MM.1S (cell line): ENCODE results near the gene SORD.

Experiments used
- DNase-seq: peaks from one replicate; pipeline ENCODE4 v3.0.0-alpha.2; 2015
- H2AFZ ChIP-seq: fragments of 300-600 bp; sonication (generic); 2 replicates; pipeline ENCODE4 v1.6.0; 2016; ENCODE audit warnings: antibody characterized with exemption, low read length
- H3F3A ChIP-seq: fragments of 300-600 bp; sonication (generic); 2 replicates; pipeline ENCODE4 v1.6.1; 2016; ENCODE audit warnings: mild to moderate bottlenecking, antibody characterized with exemption, low read length, moderate library complexity, mixed read lengths; ENCODE audit not compliant: insufficient read depth
- H3K27ac ChIP-seq: fragments of 300-600 bp; sonication (generic); 2 replicates; pipeline ENCODE4 v1.5.1; 2016; ENCODE audit warnings: mild to moderate bottlenecking, low read length
- H3K27me3 ChIP-seq: fragments of 300-600 bp; sonication (generic); replicated peaks from 2 replicates; pipeline ENCODE4 v1.6.0; 2016; ENCODE audit warnings: low read length; ENCODE audit not compliant: insufficient read depth
- H3K36me3 ChIP-seq: fragments of 300-600 bp; sonication (generic); replicated peaks from 2 replicates; pipeline ENCODE4 v1.6.1; 2016; ENCODE audit warnings: mild to moderate bottlenecking, low read length, mixed read lengths; ENCODE audit not compliant: insufficient read depth
- H3K4me1 ChIP-seq: fragments of 300-600 bp; sonication (generic); 2 replicates; pipeline ENCODE4 v1.6.1; 2016; ENCODE audit warnings: low read length, mixed read lengths
- H3K4me2 ChIP-seq: fragments of 300-600 bp; sonication (generic); 2 replicates; pipeline ENCODE4 v1.6.0; 2016; ENCODE audit warnings: low read depth, low read length
- H3K4me3 ChIP-seq: fragments of 300-600 bp; sonication (generic); 2 replicates; pipeline ENCODE4 v1.5.1; 2016; ENCODE audit warnings: low read length, mixed read lengths
- H3K79me2 ChIP-seq: fragments of 300-600 bp; sonication (generic); 2 replicates; pipeline ENCODE4 v1.6.1; 2016; ENCODE audit warnings: mixed run types, low read length, mixed read lengths
- H3K9ac ChIP-seq: fragments of 300-600 bp; sonication (generic); 2 replicates; pipeline ENCODE4 v1.6.1; 2016; ENCODE audit warnings: low read length, mixed read lengths
- H3K9me2 ChIP-seq: fragments of 300-600 bp; sonication (generic); replicated peaks from 2 replicates; pipeline ENCODE4 v1.6.1; 2016; ENCODE audit warnings: mild to moderate bottlenecking, low read length, mixed read lengths; ENCODE audit not compliant: insufficient read depth
- H3K9me3 ChIP-seq: fragments of 300-600 bp; sonication (generic); replicated peaks from 2 replicates; pipeline ENCODE4 v1.6.1; 2016; ENCODE audit warnings: mild to moderate bottlenecking, low read length, mixed read lengths; ENCODE audit not compliant: insufficient read depth
- H4K20me1 ChIP-seq: fragments of 300-600 bp; sonication (generic); 2 replicates; pipeline ENCODE4 v1.6.1; 2016; ENCODE audit warnings: mild to moderate bottlenecking, low read length, moderate library complexity, mixed read lengths; ENCODE audit not compliant: insufficient read depth
- EZH2 ChIP-seq: fragments of 300-600 bp; sonication (generic); optimal IDR thresholded peaks from 2 replicates; pipeline ENCODE3; 2017; ENCODE audit warnings: low read depth, mild to moderate bottlenecking, antibody characterized with exemption, low read length, mixed read lengths
- EZH2phosphoT487 ChIP-seq: fragments of 300-600 bp; sonication (generic); IDR thresholded peaks from 2 replicates; pipeline ENCODE4 v1.6.1; 2018; ENCODE audit warnings: antibody characterized with exemption, low read length
- TF ChIP-seq, protein P1 (sequence below): fragments of 300-600 bp; sonication (generic); IDR thresholded peaks from 2 replicates; pipeline ENCODE4 v1.5.1; 2016; ENCODE audit warnings: antibody characterized with exemption, low read length, mixed read lengths

The SORD gene

DNA sequence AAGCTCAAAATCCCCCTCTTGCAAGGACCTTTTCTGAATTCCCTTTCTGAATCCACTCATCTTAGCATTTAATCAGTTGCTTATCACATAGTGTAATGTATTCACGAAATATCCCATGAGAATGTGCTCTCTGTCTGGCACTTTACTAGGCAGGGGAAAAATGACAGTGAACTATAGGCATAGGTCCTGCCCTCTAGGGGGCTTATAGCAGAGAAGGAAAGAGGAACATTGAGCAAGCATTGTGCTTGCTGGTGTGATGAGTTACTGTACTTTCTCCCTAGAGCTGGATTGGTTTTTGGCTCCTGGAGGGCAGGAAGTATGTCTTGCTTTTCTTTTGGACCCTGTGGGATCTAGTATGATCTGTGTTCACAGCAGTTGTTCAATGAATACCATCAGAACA, 64.5 kb downstream of the SORD start:
- Histone ChIP-seq H3K9me2 (no peaks in the 10 kb centered on the region), H3K27me3 (no peaks in the 10 kb centered on the region), H3K36me3 (no peaks in the 10 kb centered on the region), H3K9me3 (no peaks in the 10 kb centered on the region), H3K4me3 (no peak overlapping the region), H3K4me1 (no peaks in the 10 kb centered on the region), H2AFZ (no peak overlapping the region), H3K4me2 (no peak overlapping the region), H3K79me2 (no peaks in the 10 kb centered on the region), H3K27ac (no peak overlapping the region), H3F3A (no peaks in the 10 kb centered on the region), H4K20me1 (no peaks in the 10 kb centered on the region), H3K9ac (no peak overlapping the region)
- DNase-seq = no peak
- TF ChIP-seq EZH2phosphoT487 = no peak
- TF ChIP-seq EZH2 = no peak
- TF ChIP-seq, protein P1, sequence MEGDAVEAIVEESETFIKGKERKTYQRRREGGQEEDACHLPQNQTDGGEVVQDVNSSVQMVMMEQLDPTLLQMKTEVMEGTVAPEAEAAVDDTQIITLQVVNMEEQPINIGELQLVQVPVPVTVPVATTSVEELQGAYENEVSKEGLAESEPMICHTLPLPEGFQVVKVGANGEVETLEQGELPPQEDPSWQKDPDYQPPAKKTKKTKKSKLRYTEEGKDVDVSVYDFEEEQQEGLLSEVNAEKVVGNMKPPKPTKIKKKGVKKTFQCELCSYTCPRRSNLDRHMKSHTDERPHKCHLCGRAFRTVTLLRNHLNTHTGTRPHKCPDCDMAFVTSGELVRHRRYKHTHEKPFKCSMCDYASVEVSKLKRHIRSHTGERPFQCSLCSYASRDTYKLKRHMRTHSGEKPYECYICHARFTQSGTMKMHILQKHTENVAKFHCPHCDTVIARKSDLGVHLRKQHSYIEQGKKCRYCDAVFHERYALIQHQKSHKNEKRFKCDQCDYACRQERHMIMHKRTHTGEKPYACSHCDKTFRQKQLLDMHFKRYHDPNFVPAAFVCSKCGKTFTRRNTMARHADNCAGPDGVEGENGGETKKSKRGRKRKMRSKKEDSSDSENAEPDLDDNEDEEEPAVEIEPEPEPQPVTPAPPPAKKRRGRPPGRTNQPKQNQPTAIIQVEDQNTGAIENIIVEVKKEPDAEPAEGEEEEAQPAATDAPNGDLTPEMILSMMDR = 0 out of 2 replicates have a peak, but pooled peaks have one; percentile 14

DNA sequence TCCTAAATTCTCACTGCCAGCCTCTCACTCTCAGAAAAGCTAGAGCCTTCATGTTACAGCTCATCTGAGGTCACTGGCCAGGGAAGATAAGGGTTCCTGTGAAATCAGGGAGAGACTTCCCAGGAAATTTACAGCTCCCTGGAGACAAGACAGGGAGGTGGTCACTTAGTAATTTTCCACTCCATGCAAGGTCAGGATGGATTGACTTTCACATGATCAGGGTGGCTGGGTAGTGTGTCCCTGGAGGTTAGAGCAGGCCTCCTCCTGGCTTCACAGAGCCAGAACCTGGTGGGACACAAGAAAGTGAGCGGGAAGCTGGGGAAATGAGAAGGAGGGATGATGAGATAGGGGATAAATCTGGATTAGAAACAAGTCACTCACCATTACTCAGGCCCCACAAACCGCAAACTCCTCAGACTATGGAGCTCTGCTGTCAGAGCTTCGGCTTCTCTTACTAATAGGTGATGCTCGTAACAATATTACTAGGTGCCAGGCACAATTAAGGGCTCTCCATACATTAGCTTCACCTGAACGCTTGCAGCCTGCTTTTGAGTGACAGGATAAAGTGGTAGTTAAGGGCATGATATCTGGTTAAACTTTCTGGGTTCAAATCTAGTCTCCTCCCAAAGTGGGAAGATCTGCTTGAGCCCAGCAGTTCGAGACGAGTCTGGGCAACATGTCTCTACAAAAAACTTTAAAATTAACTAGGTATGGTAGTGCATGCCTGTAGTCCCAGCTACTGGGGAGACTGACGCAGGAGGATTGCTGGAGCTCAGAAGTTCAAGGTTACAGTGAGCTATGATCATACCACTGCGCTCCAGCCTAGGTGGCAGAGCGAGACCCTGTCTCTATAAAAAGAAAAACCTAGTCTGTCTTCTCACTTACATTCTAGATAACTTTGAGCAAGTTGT, 66.1 kb downstream of the SORD start:
- Histone ChIP-seq H3K27ac (no peak overlapping the region), H3K9me2 (no peaks in the 10 kb centered on the region), H3F3A (no peaks in the 10 kb centered on the region), H3K9ac (no peak overlapping the region), H3K4me1 (no peaks in the 10 kb centered on the region), H3K79me2 (no peaks in the 10 kb centered on the region), H3K9me3 (no peaks in the 10 kb centered on the region), H3K4me2 (no peak overlapping the region), H2AFZ (no peak overlapping the region), H4K20me1 (no peaks in the 10 kb centered on the region), H3K4me3 (no peak overlapping the region), H3K27me3 (no peaks in the 10 kb centered on the region), H3K36me3 (no peaks in the 10 kb centered on the region)
- TF ChIP-seq EZH2phosphoT487 (no peak), EZH2 (no peak)
- TF ChIP-seq, protein P1 = no peak
- no peak for DNase-seq

DNA sequence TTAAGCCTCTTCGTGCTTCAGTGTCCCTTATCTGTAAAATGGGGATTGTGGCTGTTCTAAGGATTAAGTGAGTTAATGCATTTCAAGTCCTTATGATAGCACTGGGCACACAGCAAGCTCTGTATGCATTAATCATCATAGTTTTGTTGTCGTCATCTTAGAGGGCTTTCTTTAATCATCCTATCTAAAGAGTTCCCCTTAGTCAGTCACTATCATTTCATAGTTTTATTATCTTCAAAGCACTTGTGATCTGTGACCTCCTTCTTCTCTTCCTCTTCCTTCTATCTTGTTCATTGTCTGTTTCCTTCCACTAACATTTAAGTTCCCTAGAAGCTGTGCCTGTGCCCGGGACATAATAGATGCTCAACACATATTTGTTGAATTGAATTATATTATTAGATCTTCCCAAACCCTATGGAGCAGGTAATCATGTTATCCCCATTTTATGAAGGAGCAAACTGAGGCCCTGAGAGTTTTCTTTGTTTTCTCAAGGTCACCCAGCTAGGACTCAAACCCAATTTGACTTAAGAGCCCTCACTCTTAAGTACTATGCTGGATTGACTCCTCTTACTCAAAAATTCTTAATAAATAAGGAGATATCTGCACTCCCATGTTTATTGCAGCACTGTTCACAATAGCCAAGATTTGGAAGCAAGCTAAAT, 66.8 kb downstream of the SORD start:
- TF ChIP-seq EZH2phosphoT487 (no peak), EZH2 (no peak)
- TF ChIP-seq, protein P1 = no peak
- Histone ChIP-seq H3K9me3 (no peaks in the 10 kb centered on the region), H3K4me1 (no peaks in the 10 kb centered on the region), H3K36me3 (no peaks in the 10 kb centered on the region), H3K4me2 (no peak overlapping the region), H3F3A (no peaks in the 10 kb centered on the region), H3K27me3 (no peaks in the 10 kb centered on the region), H3K4me3 (no peak overlapping the region), H3K9ac (no peak overlapping the region), H3K27ac (no peak overlapping the region), H3K9me2 (no peaks in the 10 kb centered on the region), H4K20me1 (no peaks in the 10 kb centered on the region), H3K79me2 (no peaks in the 10 kb centered on the region), H2AFZ (no peak overlapping the region)
- no peak for DNase-seq
